Measurements from ENCODE around the gene TRMT1.

GRCh38 chr19:13122980-13123957 is 6.7 kb upstream of the TRMT1 start:
- TF ChIP-seq CTCF (IDR thresholded peaks at IDR 0.05) (no peak), REST (IDR thresholded peaks at IDR 0.05; ENCODE audit: insufficient read depth in 1 of 2, low read depth in 2 of 2, low read length in 1 of 2) (no peak)

Measured in Panc1 (cell line).